HG03108 (cell line): ENCODE measurements around the gene TLL2.

ENCODE experiments used
- ATAC-seq: cut with Tn5 transposase; IDR thresholded peaks from one replicate; pipeline ENCODE4 v1.9.1; 2021; ENCODE audit warnings: moderate library complexity; ENCODE audit not compliant: unreplicated experiment

The TLL2 gene

DNA sequence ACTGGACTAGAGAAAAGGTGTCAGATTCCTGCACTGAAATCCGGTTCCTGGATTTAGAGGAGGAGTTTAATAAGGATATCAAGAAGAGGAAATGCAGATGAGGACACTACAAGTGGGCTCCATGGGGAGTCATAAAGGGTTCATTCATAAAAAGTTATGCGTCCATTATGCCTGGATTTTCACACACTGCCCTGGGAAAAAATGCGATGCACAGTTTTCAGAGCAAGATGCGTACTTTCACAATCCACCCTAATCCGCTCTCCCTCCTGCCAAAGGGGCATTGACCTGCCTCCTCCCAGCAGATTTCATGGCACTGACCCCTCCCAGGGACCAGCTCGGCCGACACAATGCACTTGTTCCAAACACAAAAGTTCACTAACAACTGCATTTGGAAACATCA, 112.7 kb downstream of the TLL2 start:
- no peak for ATAC-seq

DNA sequence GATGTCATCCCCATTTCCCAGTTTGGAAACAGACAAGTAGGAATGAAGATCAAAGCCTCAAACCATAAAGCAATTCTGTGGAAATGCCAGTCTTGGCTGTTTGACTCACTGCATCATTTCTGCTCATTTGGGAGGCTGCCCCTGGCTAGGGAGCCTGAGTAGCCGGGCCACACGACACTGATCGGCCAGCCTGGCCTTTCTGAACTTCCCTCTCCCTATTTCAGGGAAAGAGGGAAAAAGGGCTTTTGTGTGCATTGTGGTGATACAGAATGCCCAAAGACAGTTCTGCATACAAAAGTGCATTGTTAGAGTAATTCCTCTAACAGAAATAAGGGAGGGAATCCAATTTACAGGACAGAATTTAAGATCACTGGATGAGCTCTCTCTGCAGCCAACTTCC, 113.3 kb downstream of the TLL2 start:
- ATAC-seq, result no peak

DNA sequence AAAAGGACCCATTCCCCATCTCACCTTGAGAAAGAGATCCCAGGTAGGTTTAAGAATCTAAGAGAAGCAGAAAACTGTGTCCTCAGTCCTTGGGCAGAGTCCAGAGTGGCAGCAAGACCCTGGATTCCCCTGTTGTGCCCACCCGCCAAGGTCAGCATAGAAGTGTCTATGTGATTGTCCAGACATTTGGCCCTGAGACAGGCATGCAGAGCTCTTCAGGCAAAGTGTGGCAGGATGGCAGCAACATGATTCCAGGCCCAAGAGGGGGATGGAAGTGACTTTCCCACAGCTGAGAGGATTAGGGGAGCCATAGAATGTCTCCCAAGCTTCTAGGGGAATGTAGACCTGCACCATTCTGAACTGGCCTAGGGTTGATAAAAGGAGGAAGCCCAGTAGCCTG, 115.8 kb downstream of the TLL2 start:
- ATAC-seq, result no peak

DNA sequence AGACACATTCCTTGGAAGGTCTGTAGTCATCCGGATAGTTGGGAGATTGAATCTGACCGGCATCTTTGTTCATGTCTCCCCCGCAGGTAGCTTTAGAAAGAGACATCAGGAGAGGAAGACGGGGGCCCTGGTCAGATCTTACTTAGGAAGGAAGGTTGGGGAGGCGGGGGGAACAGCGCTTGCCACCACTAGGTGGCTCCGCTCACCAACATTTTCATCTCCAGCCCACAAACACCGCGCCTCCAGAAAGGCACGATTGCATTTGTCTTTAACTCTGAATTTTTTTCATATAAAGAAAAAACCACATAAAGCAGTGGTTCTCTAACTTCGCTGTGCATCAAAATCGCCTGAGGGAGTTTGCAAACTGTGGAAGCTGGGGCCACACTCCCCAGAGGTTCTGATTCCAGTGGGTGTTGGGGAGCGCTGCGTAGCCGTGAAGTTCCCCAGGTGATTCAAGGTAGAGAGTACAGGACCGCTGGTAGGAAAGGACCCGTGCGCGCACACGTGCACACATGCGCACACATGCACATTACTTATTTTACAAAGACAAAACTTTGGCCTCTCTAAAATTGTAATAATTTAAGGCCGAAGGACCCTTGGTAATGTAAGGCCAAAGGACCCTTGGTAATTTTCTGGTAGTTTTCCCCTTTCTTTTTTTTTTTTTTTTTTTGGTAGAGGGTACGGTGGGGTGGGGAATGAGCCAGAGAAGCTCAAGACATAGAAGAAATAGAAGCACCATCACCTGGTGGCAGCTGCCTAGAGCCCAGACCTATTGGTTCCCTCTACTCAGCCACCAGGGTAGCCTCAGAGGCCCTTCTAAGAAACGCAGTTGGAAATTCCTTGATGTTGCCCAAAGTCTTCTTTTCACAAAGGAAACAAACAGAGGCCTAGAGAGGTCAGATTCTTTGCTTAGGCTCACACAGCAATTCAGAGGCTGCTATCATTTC, 117.5 kb downstream of the TLL2 start:
- ATAC-seq, result no peak

DNA sequence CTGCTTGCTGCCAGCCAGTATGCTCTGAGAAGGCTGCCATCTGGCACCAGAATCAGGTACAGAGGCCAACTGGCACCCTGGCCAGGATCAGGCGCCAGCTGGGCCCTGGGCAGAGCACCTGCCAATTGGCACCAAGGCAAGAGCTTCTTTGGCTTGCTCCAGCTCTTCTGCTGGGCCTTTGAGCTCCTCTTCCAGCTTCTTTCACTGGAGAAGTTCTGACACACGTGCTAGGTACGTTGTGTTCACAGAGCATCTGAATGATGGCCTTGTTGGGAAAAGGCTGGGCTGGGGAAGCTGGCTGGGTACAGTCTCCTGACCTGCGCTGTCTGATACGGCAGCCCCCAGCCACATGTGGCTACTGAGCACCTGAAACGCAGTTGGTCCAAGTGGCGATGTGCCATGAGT, 123.3 kb downstream of the TLL2 start:
- no peak for ATAC-seq

DNA sequence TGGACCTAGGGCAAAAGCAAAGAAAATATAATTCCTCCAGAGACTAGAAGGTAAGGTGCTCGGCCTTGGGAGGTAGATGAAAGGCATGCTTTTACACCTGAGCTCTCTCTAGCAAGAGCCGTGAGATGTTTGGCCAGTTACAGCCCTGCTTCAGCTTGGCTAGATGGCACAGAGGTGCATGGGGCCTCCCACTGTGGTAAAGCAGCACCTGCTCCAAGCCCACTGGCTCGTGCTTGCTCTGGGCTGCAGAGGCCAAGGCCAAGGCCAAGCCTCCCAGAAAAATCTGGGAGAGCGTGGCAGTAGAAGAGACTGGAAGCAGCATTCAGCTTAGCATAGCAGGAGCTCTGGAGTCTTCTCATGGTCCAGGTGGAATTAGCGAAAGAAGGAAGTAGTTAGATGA, 123.9 kb downstream of the TLL2 start:
- ATAC-seq, result no peak

DNA sequence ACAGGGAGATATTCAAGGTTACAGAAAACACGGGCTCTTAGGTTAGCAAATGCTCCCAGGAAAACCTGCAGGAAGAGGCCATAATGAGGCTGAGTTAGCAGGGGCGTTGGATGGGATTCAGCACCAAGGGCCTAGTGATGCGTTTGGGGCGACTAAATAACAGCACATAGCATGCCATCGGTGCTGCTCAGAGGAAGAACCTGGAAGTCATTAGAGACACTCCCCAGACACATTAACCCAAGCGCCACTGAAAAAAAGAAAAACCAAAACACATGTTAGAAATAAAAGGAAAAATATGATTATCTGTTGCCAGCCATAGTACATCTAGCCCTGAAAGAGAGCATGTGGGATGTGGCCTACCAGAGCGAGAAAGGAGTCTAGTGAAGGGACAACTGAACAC, 126.1 kb downstream of the TLL2 start:
- ATAC-seq, result no peak

DNA sequence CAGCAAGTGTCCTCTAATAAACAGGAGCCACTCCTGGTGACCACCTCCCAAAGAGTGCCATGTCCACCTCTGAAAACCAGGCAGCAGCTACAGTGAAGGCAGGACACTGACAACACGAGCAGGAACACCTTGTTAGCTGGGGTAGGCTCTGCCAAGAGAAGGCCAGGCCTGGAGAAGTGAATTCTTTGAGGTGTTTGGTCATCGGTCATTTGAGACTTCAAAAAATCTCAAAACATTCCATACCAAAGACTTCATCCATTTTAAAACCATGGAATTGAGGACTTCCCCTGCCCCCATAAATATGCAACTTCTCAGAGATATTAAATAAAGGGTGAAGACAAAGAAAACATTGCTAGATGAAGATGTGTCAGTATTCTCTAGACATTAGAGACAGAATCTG, 126.6 kb downstream of the TLL2 start:
- ATAC-seq, result no peak

DNA sequence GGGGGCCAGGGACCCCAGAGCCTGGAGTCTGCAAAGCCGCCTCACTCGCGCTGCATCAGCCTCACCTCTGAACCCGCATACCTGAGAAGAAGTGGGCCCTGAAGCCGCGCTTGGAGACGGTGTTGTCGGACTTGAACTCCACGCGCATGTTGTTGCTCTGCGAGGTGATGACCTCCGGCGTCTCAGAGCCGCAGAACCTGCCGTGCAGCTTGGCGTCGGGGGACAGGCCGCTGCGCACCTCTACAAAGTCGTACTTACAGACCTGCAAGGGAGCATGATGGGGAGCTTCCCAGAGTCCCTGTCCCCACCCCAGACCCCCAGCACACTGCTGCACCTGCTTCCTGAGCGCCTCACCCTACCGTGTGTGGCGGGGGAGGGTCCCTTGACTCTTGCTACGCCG, 129.2 kb downstream of the TLL2 start:
- no peak for ATAC-seq

DNA sequence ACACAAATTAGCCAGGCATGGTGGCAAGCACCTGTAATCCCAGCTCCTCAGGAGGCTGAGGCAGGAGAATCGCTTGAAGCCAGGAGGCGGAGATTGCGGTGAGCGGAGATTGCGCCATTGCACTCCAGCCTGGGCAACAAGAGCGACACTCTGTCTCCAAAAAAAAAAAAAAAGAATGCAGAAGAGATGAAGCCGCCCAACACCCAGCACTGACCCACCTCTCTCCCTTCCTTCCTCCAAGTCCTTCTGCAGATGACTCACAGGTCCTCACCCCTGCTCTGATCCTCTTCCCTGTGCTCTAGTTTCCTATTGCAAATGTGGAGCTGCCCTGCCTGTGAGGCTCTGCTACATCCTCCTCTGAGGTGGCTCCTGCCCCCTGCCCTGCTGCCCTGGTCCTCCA, 132.9 kb downstream of the TLL2 start:
- ATAC-seq, result no peak

DNA sequence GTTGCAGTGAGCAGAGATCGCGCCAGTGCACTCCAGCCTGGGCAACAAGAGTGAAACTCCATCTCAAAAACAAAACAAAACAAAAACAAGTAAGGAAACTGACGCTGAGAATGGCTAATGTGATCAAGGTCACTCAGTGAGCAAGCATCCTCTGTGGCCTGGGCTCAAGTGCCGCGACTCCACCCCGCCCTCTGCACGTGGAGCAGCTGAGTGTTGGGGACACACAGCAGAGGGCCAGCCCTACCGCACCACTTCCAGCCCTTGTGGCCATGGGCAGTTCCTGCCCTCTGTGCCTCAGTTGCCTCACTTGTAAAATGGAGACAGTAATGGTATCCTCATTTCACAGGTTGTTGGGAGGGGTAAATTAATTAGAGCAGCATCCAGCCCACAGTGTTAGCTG, 134.0 kb downstream of the TLL2 start:
- no peak for ATAC-seq

DNA sequence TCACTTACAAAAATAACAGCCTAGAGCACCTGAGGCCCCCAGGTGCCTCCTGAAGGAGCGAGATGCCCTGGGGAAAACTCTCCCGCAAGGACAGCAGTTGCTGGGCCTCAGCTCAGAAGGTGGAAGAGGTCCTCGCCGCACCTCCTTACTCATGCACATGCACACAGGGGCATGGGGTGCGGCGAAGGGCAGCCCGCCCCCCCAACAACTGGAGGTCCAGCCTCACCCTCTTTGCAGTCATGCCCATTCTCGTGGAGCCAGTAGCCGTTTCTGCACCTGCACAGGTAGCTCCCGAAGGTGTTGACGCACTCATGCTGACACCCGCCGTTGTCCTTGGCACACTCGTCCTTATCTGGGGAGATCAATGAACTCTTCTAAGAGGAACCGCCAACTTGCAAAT, 135.0 kb downstream of the TLL2 start:
- no peak for ATAC-seq

DNA sequence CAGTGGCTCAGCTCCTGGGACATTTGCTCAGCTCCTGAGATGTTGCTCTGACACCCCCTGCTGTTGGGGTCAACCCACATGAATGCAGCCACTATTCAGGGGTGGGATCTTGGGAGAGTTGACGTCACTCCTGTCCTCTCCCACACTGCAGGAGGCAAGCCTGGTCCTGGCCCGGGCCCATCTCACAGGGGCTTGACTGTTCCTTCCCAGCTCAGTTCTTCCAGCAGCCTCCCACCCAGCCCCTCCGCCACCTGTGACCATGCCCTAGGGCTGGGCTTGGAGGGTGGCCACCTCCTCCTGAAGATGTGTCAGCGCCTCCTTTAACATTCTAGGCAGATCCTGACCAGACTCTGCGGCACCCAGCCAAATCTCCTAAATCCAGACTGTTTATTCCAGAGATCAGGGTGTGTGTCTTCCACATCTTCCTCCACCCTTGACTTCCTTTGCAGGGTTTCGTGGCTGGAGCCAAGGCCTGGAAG, 135.9 kb downstream of the TLL2 start:
- no peak for ATAC-seq

DNA sequence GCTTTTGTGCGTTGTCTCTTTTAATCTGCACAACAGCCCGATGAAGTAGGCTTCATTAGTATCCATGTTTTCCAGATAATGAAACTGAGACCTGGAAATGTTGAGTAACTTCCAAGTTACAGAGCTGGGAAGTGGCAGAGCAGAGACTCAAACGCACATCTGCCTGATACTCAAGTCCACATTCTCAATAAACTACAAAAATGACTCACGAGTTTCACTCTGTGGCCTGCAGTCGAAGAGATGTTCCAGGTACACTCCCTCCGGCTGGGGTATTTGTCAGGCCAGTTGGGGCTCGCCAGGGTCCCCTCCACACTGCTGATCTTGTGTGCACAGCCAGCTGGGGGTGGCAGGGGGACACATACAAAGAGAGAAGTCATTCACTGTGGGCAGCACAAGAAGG, 137.2 kb downstream of the TLL2 start:
- no peak for ATAC-seq

DNA sequence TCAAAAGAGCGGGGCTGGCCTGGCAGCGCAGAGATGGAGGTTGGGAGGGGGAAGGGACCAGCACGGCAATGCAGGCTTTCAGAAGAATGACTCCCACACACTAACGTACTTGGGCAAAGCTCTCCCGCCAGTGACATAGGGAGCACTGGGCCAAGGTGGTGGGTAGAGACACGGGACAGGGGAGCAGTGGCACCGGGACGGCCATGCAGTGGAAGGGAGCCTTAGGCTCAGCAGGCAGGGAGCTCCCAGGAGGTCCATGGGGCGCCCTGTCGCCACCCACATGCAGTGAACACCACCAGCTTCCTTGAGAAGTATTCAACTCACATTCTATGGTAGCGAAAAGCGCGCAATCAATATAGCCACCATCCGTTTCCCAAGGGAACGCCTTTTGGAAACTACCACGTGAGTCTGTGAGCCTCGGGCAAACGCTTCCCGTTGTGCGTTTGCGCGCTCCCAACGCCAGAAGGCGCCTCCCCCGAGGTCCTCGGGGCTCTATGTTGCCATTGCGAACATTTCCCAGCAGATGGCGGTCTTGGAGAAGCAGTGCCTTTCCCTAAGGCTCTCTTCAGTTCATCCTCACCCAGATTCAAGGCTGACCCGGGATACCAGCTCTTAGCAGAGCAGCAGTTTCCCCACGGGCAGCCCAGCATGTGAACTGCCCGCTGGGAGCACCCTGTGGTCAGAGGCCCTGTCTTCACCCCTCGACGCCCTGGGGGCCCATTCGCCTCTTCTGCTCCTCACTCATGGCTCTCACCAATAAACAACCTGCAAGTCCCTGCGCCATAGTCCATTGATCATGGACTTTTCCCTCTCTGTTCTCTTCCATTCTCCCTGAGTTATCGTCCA, 138.5 kb downstream of the TLL2 start:
- ATAC-seq, result peak; percentile 74

DNA sequence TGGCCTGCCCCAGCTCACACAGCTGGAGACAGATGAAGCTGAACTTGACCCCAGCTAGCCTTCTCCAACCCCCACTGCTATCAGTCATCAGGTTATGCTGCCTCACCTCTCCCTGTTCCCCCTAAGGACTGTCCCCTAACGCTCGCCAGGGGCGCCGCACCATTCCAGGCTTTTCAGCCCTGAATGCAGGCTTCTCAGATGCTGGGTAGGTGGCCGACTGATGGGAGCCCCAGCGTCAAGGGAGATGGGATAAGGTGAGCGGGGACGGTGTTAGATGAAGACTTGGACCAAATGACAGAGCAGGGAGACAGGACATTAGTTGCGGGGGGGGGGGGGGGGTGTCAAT, 139.1 kb downstream of the TLL2 start:
- no peak for ATAC-seq

DNA sequence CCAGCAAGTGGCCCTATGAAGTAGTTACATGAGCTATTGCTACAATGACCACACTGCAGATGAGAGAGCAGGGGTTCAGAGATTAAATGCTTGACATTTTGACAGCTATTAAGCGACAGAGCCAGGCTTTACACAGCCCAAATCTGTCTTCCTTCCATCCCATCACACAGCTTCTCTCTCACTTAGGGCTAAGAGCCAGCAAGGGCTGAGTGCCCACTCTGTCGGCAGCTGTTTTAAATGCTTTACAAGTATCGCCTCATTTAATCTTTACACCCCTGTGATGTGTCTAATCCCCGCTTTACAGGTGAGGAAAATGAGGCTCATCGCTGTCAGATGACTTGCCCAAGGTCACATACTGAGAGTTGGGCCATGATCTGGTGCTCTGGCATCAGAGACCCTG, 139.7 kb downstream of the TLL2 start:
- no peak for ATAC-seq

DNA sequence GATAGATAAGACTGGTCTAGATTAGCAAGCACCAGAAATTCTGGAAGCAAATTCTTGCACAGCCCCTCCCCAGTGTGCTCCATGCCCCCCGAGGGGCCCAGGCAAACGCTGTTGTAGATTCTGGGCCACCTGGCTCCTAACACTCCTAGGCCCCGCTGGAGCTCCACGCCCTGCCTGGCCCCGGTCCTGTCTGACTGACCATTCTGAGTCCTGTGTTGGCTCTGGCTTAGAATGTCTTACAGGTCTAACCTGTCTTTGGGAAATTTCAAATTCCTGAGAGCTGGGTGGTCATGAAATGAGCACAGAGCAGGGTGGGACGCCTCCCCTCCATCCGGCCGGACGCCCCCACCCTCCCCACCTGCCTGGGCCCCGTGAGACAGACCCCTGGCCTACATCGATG, 142.4 kb downstream of the TLL2 start:
- ATAC-seq, result no peak

DNA sequence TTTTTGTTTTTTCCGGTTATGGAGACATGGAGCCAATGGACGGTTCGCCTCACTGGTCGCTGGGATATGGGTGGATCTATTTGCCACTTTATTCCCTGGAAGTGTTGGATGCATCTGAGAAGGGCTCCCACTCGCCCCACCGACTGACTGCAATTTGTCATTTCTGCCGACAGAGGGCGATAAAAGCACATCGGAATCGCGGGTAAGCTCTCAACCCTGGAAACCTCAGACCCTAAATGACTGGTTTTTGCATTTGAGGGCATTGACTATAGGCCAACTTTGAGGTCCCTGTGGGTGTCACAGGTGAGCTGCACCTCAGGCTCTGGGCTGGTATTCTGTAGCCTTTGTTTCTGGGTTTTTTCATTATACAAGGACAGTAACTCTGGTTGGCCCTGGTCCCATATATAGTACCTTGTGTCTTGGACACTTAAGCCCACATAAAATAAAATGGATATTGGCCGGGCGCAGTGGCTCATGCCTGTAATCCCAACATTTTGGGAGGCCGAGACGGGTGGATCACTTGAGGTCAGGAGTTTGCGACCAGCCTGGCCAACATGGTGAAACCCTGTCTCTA, 143.1 kb downstream of the TLL2 start:
- no peak for ATAC-seq

DNA sequence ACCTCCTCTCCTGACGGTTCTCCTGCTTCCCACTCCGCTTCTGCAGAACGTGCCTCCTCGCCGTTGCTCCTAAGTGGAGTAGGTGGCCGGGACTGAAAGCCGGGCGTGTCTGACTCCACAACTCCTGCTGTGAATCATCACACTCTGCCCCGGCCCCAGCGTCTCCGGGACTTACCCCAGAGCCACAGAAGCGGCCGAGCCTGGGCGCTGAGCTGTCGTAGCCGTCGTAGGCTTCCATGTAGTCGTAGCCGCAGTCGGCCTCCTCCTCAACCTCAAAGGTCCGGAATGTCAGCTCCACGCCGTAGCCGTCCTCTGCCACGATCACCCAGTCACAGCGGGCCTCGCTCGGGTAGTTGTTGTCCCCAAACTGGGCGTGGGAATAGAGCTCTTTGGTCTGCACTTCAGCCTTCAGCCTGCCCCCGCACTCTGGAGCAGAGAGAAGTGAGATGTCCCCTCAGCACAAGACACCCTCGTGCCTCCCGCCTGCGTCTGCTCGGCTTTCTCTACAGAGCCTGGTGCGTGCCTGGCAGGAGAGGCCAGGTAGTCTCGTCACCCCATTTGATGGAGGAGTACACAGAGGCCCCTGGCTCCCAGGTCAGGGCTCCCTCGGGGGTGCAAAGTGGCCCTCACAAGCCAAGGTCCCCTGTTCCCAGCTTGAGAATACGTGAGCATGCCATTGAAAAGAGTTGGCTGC, 143.7 kb downstream of the TLL2 start:
- no peak for ATAC-seq

DNA sequence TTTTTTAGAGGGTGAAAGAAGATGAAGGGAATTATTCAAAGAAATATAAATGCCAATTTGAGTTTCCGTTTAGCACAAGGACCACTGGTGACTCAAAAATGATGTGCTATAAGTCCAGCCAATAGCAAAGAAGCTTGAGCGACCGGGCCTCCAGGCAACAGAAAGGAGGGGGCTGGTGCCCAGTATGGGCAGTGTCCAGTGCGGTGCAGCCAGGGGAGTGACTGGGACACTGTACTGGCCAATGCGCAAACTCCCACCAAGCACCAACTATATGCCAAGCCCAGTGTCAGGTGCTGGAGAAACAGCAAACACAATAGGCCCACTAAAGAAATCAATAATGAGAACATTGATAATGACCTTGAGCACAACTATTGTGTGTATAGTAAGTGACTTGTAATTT, 144.8 kb downstream of the TLL2 start:
- no peak for ATAC-seq
